Measurements from ENCODE around the gene CLSTN2.

The CLSTN2 gene

DNA sequence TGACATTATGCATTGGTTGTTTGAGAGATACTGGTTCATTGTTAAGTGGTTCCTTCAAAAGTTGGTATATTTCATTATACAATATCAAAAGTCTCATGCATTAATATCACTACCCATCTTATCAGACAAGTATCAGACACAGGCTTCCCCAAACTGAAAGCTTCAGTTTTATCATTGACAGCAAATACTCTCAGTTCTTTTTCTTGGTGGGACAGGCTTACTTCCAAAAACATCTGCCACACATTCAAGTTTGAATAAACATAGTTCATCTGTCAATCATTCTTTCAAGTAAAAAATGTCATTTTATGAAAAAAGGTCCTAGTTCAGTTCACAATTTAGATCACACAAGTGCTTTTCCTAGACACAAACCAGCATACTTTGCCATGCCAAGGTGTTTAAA lies 462.9 kb downstream of the CLSTN2 start:
- Histone ChIP-seq H3K4me3 (ENCODE audit: low read length) (no peak overlapping the region), H3K4me1 (ENCODE audit: control insufficient read depth, insufficient read depth, low read length) (0 out of 2 replicates have a peak, but pooled peaks cover 2% of the 10 kb centered on the region), H3K27me3 (ENCODE audit: control insufficient read depth, insufficient read depth, low read length) (no peaks in the 10 kb centered on the region), H3K27ac (ENCODE audit: low read length) (no peak overlapping the region), H3K36me3 (ENCODE audit: control insufficient read depth, insufficient read depth, low read length) (no peaks in the 10 kb centered on the region), H3K9me3 (ENCODE audit: control insufficient read depth, insufficient read depth, low read length) (no peaks in the 10 kb centered on the region)
- DNase-seq (ENCODE audit: low read depth, low spot score), result no peak

DNA sequence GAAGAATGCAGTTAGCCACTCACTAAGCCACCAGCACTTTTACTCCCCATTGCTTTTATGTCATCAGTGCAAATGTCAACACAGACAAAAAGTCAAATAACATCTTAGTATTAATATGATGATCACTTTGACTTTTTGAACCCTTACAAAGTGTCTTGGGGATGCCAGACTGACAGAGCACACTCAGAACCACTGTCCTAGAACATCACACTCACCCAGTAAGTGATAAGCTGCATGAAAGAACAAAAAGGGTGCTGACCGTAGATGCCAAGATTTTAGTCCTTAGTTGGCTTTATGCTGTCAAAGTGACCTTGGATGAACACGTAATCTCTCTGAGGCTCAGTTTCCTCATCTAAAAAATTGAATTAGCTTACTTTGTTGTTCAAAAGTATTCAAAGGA lies 463.4 kb downstream of the CLSTN2 start:
- H3K36me3 ChIP-seq (ENCODE audit: control insufficient read depth, insufficient read depth, low read length), result no peaks in the 10 kb centered on the region
- no CpG with 5 or more reads among the region's 2 CpGs for WGBS (ENCODE audit: insufficient coverage, insufficient read length)

DNA sequence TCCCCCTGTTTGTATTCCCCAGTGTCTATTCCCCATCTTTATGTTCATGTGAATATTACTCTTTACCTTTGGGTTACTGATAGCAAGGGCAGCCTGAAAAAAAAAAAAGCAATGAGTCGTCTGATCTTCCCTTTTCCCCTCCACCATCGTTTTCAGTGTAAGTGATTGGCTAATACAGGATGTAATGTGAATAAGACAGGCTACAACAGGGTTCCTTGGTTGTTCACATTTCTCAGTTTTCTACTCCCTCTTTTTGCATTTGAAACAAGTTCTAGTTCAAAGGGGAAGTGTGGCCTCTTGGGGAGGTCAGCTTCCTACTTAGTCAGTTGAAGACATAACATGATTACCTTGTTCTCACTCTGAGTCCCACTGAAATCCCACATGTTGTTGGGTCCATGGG lies 464.9 kb downstream of the CLSTN2 start:
- no peak overlapping the region for H3K4me3 ChIP-seq (ENCODE audit: low read length)
- no peak overlapping the region for H3K27ac ChIP-seq (ENCODE audit: low read length)
- H3K36me3 ChIP-seq (ENCODE audit: control insufficient read depth, insufficient read depth, low read length), result no peaks in the 10 kb centered on the region
- H3K27me3 ChIP-seq (ENCODE audit: control insufficient read depth, insufficient read depth, low read length), result no peaks in the 10 kb centered on the region; the same call in 1 of the 2 replicates
- WGBS (ENCODE audit: insufficient coverage, insufficient read length), result no CpG with 5 or more reads among the region's 2 CpGs
- no peak for DNase-seq (ENCODE audit: low read depth, low spot score)
- 0 out of 2 replicates have a peak, but pooled peaks cover 2% of the 10 kb centered on the region for H3K4me1 ChIP-seq (ENCODE audit: control insufficient read depth, insufficient read depth, low read length)
- H3K9me3 ChIP-seq (ENCODE audit: control insufficient read depth, insufficient read depth, low read length), result no peaks in the 10 kb centered on the region

More for the DNA sequence above, 463.4 kb downstream of the CLSTN2 start:
- no peak for DNase-seq (ENCODE audit: low read depth, low spot score)
- Histone ChIP-seq H3K27ac (ENCODE audit: low read length) (no peak overlapping the region), H3K4me3 (ENCODE audit: low read length) (no peak overlapping the region), H3K9me3 (ENCODE audit: control insufficient read depth, insufficient read depth, low read length) (no peaks in the 10 kb centered on the region), H3K27me3 (ENCODE audit: control insufficient read depth, insufficient read depth, low read length) (no peaks in the 10 kb centered on the region), H3K4me1 (ENCODE audit: control insufficient read depth, insufficient read depth, low read length) (0 out of 2 replicates have a peak, but pooled peaks cover 2% of the 10 kb centered on the region)

DNA sequence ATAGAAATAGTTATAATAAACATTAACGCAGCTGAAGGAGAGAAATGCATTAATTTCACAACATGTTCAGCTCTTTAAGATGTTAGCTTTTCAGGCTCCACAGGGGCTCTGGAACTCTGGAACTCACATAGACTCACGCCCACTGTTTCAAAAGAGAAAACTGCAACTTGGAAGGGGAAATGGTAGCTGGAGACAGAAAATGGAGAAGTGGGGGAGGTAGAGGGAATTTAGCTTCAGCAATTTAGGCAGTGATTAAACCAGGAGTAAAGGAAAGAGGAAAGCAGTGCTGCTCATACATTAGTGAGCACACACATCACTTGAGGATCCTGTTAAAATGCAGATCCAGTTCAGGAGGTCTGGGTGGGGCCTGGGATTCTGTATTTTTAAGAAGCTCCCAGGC lies 468.1 kb downstream of the CLSTN2 start:
- no peaks in the 10 kb centered on the region for H3K36me3 ChIP-seq (ENCODE audit: control insufficient read depth, insufficient read depth, low read length)
- no peaks in the 10 kb centered on the region; the same call in 1 of the 2 replicates for H3K27me3 ChIP-seq (ENCODE audit: control insufficient read depth, insufficient read depth, low read length)
- DNase-seq (ENCODE audit: low read depth, low spot score), result no peak
- H3K4me3 ChIP-seq (ENCODE audit: low read length), result no peak overlapping the region
- no CpG with 5 or more reads among the region's 2 CpGs for WGBS (ENCODE audit: insufficient coverage, insufficient read length)
- H3K27ac ChIP-seq (ENCODE audit: low read length), result no peak overlapping the region
- 0 out of 2 replicates have a peak, but pooled peaks cover 2% of the 10 kb centered on the region for H3K4me1 ChIP-seq (ENCODE audit: control insufficient read depth, insufficient read depth, low read length)
- H3K9me3 ChIP-seq (ENCODE audit: control insufficient read depth, insufficient read depth, low read length), result no peaks in the 10 kb centered on the region

DNA sequence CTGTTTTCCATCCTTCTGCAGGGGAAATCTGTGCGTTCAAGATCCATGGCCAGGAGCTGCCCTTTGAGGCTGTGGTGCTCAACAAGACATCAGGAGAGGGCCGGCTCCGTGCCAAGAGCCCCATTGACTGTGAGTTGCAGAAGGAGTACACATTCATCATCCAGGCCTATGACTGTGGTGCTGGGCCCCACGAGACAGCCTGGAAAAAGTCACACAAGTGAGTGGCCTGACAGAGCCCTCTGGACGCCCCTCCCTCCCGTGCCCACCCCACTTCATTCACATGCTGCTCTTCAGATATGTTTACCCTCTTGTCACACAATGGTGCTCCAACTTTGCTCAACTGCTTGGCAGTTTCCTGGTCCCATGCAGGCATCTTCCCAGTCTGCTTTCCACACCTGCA lies 468.6 kb downstream of the CLSTN2 start:
- no CpG with 5 or more reads among the region's 6 CpGs for WGBS (ENCODE audit: insufficient coverage, insufficient read length)
- Histone ChIP-seq H3K4me1 (ENCODE audit: control insufficient read depth, insufficient read depth, low read length) (0 out of 2 replicates have a peak, but pooled peaks cover 2% of the 10 kb centered on the region), H3K36me3 (ENCODE audit: control insufficient read depth, insufficient read depth, low read length) (no peaks in the 10 kb centered on the region), H3K27me3 (ENCODE audit: control insufficient read depth, insufficient read depth, low read length) (no peaks in the 10 kb centered on the region; the same call in 1 of the 2 replicates), H3K27ac (ENCODE audit: low read length) (no peak overlapping the region), H3K4me3 (ENCODE audit: low read length) (no peak overlapping the region), H3K9me3 (ENCODE audit: control insufficient read depth, insufficient read depth, low read length) (no peaks in the 10 kb centered on the region)
- DNase-seq (ENCODE audit: low read depth, low spot score), result no peak

DNA sequence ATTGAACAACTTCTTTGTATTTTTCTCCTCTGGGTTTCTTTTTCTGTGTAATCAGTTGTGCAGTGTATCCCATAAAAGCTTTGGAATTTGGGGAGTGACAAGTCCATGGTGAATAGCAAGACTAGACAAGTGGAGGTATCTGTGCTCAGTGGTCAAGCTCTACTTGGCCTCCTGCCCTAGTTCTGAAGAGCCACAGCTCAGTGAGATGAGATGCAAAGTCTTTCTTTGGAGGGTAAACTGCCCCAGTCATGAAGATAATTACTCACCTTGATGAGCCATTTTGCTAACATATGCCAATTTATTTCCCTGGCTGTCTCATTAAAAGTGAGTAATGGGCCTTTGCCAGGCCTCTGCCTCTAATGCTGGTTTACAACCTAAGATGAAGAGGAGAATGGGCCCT lies 471.7 kb downstream of the CLSTN2 start:
- no peaks in the 10 kb centered on the region for H3K9me3 ChIP-seq (ENCODE audit: control insufficient read depth, insufficient read depth, low read length)
- no peaks in the 10 kb centered on the region; the same call in 1 of the 2 replicates for H3K27me3 ChIP-seq (ENCODE audit: control insufficient read depth, insufficient read depth, low read length)
- H3K36me3 ChIP-seq (ENCODE audit: control insufficient read depth, insufficient read depth, low read length), result no peaks in the 10 kb centered on the region
- DNase-seq (ENCODE audit: low read depth, low spot score), result no peak
- H3K4me1 ChIP-seq (ENCODE audit: control insufficient read depth, insufficient read depth, low read length), result no peaks in the 10 kb centered on the region
- H3K27ac ChIP-seq (ENCODE audit: low read length), result no peak overlapping the region
- H3K4me3 ChIP-seq (ENCODE audit: low read length), result no peak overlapping the region

DNA sequence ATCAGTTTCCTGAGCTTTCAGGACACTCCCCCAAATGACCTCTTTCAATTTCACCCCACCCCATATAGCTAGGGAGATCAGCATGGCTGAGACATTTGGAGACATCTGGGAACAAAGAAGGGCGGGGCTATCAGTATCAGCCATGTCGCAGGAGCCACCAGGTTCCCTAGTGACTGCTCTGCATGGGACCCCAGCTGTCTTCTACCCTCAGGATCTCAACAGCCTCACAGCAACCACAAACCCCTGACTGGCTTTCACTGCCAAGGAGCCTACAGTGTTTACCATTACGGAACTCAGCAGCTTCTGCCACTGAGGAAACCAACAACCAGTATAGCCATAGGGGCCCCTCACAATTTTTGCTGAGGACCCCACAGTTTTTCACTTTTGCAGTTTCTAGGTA lies 473.3 kb downstream of the CLSTN2 start:
- Histone ChIP-seq H3K4me3 (ENCODE audit: low read length) (no peak overlapping the region), H3K4me1 (ENCODE audit: control insufficient read depth, insufficient read depth, low read length) (no peaks in the 10 kb centered on the region), H3K9me3 (ENCODE audit: control insufficient read depth, insufficient read depth, low read length) (no peaks in the 10 kb centered on the region), H3K27me3 (ENCODE audit: control insufficient read depth, insufficient read depth, low read length) (no peaks in the 10 kb centered on the region; the same call in 1 of the 2 replicates), H3K36me3 (ENCODE audit: control insufficient read depth, insufficient read depth, low read length) (no peaks in the 10 kb centered on the region), H3K27ac (ENCODE audit: low read length) (no peak overlapping the region)
- no peak for DNase-seq (ENCODE audit: low read depth, low spot score)
- WGBS (ENCODE audit: insufficient coverage, insufficient read length), result no CpG with 5 or more reads among the region's 3 CpGs

DNA sequence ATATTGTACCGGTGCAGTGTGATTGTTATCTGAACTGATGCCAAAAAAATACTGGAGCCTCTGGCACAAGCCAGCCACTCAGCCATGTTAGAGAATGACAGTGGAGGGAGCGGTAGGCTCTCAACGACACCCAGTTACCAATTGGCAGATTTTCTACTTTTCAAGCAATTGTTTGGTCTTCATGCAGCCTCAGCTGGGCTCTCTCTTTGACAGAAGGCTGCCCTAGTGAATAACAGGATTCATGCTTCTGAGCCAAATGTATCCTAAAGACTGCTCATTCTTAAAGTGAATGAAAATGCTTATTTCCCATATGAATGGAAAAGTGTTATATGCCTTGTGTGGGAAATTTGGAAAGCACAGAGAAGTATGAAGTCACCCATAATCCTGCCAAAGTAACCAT lies 481.7 kb downstream of the CLSTN2 start:
- Histone ChIP-seq H3K9me3 (ENCODE audit: control insufficient read depth, insufficient read depth, low read length) (no peaks in the 10 kb centered on the region), H3K27ac (ENCODE audit: low read length) (no peak overlapping the region), H3K4me1 (ENCODE audit: control insufficient read depth, insufficient read depth, low read length) (no peaks in the 10 kb centered on the region), H3K4me3 (ENCODE audit: low read length) (no peak overlapping the region), H3K36me3 (ENCODE audit: control insufficient read depth, insufficient read depth, low read length) (no peaks in the 10 kb centered on the region), H3K27me3 (ENCODE audit: control insufficient read depth, insufficient read depth, low read length) (no peaks in the 10 kb centered on the region)
- DNase-seq (ENCODE audit: low read depth, low spot score), result no peak
- no CpG with 5 or more reads among the region's 3 CpGs for WGBS (ENCODE audit: insufficient coverage, insufficient read length)

DNA sequence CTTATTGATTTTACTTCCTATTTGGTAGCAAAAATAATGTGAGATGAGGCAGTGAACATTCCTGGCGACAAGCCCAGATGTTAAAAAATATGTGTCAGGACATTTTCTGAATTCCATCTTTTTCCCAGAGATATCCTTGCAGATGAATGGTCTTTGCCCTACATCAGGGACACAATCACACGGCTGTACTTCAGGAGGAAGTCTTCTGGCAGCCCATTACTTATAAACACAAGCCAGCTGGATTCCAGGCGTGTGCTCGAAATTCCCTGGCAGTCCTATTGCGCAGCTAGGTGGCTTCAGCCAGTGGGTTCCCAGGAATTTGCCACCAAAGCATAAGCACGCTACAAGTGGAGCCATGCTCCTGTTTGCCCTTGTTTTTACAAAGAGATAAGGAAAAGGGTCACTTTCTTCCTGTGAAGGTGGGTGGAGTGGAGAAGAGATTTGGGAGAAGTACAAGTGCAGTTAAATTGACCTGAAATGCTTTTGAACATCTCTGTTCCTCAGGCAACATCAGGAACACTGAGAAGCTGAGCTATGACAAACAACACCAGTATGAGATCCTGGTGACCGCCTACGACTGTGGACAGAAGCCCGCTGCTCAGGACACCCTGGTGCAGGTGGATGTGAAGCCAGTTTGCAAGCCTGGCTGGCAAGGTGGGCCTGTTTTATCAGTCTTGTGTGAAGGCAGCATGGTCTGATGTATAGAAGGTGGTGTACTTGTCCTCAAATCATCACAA lies 485.8 kb downstream of the CLSTN2 start:
- H3K4me3 ChIP-seq (ENCODE audit: low read length), result no peak overlapping the region
- H3K4me1 ChIP-seq (ENCODE audit: control insufficient read depth, insufficient read depth, low read length), result no peaks in the 10 kb centered on the region
- no peak overlapping the region for H3K27ac ChIP-seq (ENCODE audit: low read length)
- DNase-seq (ENCODE audit: low read depth, low spot score), result no peak
- WGBS (ENCODE audit: insufficient coverage, insufficient read length), result no CpG with 5 or more reads among the region's 9 CpGs
- H3K36me3 ChIP-seq (ENCODE audit: control insufficient read depth, insufficient read depth, low read length), result no peaks in the 10 kb centered on the region
- no peaks in the 10 kb centered on the region for H3K27me3 ChIP-seq (ENCODE audit: control insufficient read depth, insufficient read depth, low read length)
- no peaks in the 10 kb centered on the region for H3K9me3 ChIP-seq (ENCODE audit: control insufficient read depth, insufficient read depth, low read length)

DNA sequence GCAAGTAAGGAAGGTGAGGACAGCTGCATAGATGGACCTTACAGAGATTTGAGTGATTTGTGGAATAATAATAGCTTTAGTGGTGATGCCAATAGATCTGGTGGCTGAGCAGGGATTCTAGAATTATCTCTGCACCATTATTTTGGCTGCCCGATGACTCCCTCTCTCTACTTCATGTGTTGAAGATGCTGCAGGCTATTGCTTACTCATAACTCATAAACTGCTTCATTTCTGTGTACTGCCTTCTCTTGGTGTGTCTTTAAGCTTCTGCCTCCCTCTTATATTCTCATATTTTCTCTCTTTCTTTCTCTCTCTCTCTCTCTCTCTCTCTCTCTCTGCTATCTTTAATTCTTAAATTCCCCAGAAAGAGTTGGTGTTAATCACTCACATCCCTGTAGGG lies 486.9 kb downstream of the CLSTN2 start:
- DNase-seq (ENCODE audit: low read depth, low spot score), result no peak
- Histone ChIP-seq H3K4me3 (ENCODE audit: low read length) (no peak overlapping the region), H3K9me3 (ENCODE audit: control insufficient read depth, insufficient read depth, low read length) (no peaks in the 10 kb centered on the region), H3K4me1 (ENCODE audit: control insufficient read depth, insufficient read depth, low read length) (no peaks in the 10 kb centered on the region), H3K36me3 (ENCODE audit: control insufficient read depth, insufficient read depth, low read length) (no peaks in the 10 kb centered on the region), H3K27ac (ENCODE audit: low read length) (no peak overlapping the region), H3K27me3 (ENCODE audit: control insufficient read depth, insufficient read depth, low read length) (no peaks in the 10 kb centered on the region)
- WGBS (ENCODE audit: insufficient coverage, insufficient read length), result no CpG with 5 or more reads among the region's 1 CpG

DNA sequence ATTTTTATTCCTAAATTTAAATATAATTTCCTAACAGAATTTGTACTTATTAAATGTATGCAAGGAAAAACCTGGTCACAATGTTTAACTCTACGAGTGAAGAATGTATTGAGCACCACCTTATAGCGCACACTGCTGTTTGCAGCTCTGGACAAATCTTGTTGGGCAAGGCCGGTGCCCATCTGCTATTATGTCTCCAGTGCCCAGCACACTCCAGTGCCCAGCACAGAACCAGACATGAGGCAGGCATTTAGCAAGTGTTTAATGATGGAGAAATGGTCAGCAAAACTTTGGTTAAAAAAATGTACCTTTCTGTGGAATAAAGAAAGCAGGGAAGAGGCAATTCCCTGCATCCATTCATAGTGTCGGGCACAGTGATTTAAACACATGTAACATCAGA lies 488.2 kb downstream of the CLSTN2 start:
- Histone ChIP-seq H3K4me1 (ENCODE audit: control insufficient read depth, insufficient read depth, low read length) (no peaks in the 10 kb centered on the region), H3K4me3 (ENCODE audit: low read length) (no peak overlapping the region), H3K9me3 (ENCODE audit: control insufficient read depth, insufficient read depth, low read length) (no peaks in the 10 kb centered on the region), H3K27me3 (ENCODE audit: control insufficient read depth, insufficient read depth, low read length) (no peaks in the 10 kb centered on the region), H3K36me3 (ENCODE audit: control insufficient read depth, insufficient read depth, low read length) (no peaks in the 10 kb centered on the region), H3K27ac (ENCODE audit: low read length) (no peak overlapping the region)
- no peak for DNase-seq (ENCODE audit: low read depth, low spot score)
- no CpG with 5 or more reads among the region's 4 CpGs for WGBS (ENCODE audit: insufficient coverage, insufficient read length)

Data from iPS DF 6.9 (cell line).